Right ventricle myocardium inferior (tissue), 1 donor: ENCODE results near the gene ONECUT2. TPM values are rescaled to one million over a fixed set of nuclear protein-coding genes. Genes with fewer than 3 reads are reported as not detected.
A peak's percentile ranks its signal among the peaks of the same experiment; 100 is the strongest.
"Not testable (repeated sequence)": the region's sequence is repeated elsewhere in the genome, so short reads cannot be mapped to it uniquely, and the experiment has no call there.

Experiments
- ATAC-seq: fragments of 200-7000 bp; cut with Tn5 transposase; one replicate; pipeline ENCODE4 v1.9.1; 2020; ENCODE audit warnings: mild to moderate bottlenecking, moderate library complexity
- DNase-seq: peaks from one replicate; pipeline ENCODE4 v3.0.0; 2021; ENCODE audit errors: missing footprints
- intact Hi-C: fragments of 100-400 bp; cut with DNase I; formaldehyde crosslinking; loops from one replicate; pipeline ENCODE4 v1.11.0; 2022
- long read RNA-seq: library from polyadenylated mRNA; unstranded; transcript quantifications from one replicate; pipeline ENCODE4 v2.0.0, GENCODE V29; 2021
- total RNA-seq: library from RNA; stranded (reverse); fragmentation: NEBNext Ultra II Directional; extraction: Animal tissue kit (Norgen Biotek cat#: 25700); gene quantifications from one replicate; pipeline ENCODE4 v1.2.1, GENCODE V29; 2021
- donor health status: DM: no; HTN: yes; CAD: no; lungs with severe emphysema.

ONECUT2 gene
- 0.03 TPM for total RNA-seq
- long read RNA-seq = 0 reads

DNA sequence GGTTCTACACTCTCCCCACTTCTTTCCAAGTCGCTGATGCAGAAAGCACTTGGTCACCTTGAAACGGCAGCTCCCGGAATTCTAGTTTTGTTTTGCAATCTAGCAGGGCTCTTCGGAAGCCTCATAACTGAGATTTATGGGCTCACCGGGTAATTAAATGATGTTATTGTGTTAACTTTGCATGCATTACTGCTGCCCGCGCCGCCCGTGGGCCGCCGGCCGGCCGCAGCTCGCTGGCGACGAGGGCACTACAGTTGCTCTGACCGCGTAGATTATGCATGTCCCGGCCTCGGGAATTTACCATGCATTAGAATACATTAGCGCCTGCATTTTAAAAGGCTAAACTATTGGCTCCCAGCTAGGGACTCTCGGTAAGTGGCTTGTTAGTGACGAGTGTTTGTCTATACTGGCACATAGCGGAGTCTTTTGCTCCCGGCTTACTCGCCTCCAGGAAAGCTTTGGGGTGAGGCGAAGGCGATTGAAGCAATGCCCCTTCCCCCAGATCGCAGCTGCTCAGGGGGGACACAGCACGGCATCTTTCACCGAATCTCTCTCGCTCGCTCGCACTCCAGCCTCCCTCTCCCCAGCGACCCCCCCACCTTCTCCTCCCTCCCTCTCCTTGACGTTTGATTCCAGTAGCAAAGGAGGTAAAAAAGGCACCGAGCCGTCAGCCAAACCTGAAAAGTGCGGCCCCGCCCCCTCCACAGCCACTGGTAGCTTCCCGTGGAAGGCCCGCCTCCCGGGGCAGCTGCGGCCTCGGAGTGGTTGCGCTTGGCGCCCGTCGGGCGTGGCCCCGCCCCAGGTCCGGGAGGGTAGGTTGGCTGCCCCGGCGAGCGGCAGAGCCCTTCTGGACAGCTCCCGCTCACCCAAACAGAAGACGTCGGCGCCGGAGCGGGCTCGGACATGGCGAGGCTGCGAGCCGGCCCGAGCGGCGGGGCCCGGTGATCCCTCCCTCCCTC is at the start of gene ONECUT2:
Gene ONECUT2 (plus strand): TSS at position 839 of the 959 bp plus-strand sequence. CDS start 343 bp downstream, outside the sequence.
- DNase-seq (peak; percentile 93), ATAC-seq (peak; percentile 97)
- intact Hi-C loops = loop anchor here (5.0 kb wide), 1 partner anchor 688 kb away; no protein-coding TSS in a partner anchor

GRCh38 chr18:57389271-57389670 is 45.9 kb upstream of the ONECUT2 start:
- DNase-seq = no peak
- intact Hi-C loops = no loop called here
- ATAC-seq = no peak

DNA sequence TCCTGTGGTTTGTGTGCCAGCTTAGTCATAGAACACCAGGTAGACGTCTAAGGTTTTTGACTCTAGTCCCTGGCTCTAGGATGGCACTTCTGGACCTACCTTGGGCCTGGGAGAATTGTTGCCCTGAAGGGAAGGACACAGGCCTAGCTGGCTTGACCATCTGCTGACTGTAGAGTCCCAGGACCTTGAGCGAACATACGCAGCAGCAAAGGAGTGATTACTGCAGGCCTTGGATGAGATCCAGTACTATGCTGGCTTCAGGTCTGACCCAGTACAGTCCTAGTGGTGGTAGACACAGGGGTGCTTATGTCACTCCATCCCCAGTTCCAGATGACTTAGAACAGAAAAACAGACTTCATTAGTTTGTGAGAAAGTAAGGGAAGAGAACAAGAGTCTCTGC is 45.1 kb upstream of the ONECUT2 start:
- DNase-seq = no peak
- ATAC-seq = no peak
- intact Hi-C loops = no loop called here

DNA sequence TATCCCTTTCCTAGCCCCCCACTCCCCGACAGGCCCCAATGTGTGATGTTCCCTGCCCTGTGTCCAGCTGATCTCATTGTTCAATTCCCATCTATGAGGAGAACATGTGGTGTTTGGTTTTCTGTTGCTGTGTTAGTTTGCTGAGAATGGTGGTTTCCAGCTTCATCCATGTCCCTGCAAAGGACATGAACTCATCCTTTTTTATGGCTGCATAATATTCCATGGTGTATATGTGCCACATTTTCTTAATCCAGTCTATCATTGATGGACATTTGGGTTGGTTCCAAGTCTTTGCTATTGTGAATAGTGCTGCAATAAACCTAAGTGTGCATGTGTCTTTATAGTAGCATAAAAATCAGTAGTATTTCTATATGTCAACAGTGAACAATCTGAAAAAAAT is 40.4 kb upstream of the ONECUT2 start:
- DNase-seq, intact Hi-C loops, ATAC-seq: not testable (repeated sequence)

GRCh38 chr18:57396831-57397230 is 38.3 kb upstream of the ONECUT2 start:
- ATAC-seq, DNase-seq, intact Hi-C loops: not testable (repeated sequence)

GRCh38 chr18:57397440-57398132 is 37.6 kb upstream of the ONECUT2 start:
- no peak for DNase-seq
- no peak for ATAC-seq
- intact Hi-C loops = no loop called here

DNA sequence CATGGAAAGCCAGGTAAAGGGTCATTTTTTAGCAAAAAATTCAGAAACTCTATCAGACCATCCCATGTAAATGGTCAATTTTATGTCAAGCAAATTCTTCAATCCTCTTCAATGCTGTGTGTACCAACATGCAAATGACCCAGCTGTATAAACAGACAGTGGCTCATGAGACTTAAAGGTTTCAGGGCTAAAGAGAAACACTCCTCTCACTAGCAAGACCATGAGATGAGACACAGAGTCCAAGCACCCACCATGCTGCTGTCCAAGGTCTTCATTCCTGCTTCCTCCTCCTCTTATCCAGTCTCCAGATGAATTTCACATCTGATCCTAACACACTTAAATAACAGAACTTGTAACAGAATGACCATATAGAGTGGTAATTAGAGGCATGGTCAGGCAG is 30.8 kb upstream of the ONECUT2 start:
- ATAC-seq = no peak
- DNase-seq = no peak
- intact Hi-C loops = no loop called here

DNA sequence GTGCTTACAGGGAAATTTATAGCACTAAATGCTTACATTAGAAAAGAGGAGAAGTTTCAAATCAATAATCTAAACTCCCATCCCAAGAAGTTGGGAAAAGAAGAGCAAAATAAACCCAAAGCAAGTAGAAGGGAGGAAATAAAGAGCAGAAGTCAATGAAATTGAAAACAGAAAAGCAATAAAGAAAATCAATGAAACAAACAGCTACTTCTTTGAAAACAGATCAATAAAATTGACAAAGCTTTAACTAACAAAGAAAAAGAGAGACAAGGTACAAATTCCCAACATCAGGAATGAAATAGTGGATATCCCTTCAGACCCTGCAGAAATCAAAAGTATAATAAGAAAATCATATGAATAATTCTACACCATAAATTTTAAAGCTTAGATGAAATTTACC is 25.5 kb upstream of the ONECUT2 start:
- intact Hi-C loops = no loop called here
- ATAC-seq = no peak
- DNase-seq = no peak

- ATAC-seq = no peak
- intact Hi-C loops = no loop called here
- no peak for DNase-seq
These were observed 24.4 kb upstream of the ONECUT2 start for GRCh38 chr18:57410749-57411148.

DNA sequence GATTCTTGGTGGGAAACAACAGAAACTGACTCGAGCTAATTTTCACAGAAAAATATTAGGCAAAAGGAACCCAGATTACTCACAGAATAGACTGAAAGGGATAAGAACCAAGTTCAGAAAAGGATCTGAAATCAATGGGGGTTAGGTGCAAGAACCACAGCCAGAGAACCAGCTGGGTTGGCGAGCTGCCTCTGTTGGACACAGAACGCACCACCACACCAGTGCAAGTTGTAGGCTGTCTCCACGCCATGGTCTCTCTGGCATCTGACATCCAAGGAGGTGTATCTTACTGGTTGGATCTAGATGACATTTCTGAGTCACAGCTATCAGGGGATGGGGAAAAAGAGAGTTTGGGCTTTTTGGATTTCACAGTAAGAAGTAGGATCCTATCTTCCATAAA is 18.6 kb upstream of the ONECUT2 start:
- no peak for ATAC-seq
- DNase-seq = no peak
- intact Hi-C loops = no loop called here

- no peak for ATAC-seq
- intact Hi-C loops = no loop called here
- DNase-seq = no peak
These were observed 12.8 kb upstream of the ONECUT2 start for GRCh38 chr18:57422313-57422872.

DNA sequence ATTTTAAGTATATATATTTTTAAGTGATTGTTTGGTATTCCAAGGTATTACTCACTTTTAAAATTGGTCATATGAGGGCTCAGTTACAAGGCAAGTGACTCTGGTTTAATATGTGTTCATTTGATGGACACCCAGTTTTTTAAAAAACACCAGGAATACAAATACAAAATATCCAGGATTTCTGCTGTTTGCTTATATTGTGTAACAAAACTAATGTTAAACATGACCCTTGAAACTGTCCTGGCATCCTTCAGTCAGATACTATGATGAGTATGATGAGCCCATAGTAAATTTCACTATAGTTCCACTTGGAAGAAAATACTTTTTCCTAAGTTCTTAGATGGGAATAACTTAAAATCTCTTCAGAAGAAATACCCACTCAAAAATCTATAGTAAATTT is 11.4 kb upstream of the ONECUT2 start:
- intact Hi-C loops = no loop called here
- DNase-seq (no peak), ATAC-seq (no peak)

DNA sequence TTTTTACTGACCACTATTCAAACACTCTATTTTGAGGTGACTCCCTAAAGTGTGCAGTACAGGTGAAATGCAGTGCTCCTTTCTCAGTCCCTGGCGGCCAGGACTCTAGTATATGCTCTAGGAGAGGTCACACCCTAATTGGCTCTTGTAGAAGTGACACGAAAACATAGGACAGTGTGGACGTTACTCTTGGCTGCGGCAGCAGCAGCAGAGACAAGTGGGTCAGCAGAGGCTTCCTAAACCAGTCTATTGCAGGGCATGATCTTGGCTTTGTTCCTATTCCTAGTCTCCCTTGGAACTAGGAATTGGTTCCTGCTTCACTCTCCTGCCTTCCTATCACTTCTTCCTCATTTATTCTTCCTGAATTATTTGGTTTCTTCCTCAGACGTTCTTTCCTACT is 10.1 kb upstream of the ONECUT2 start:
- intact Hi-C loops = no loop called here
- DNase-seq (no peak), ATAC-seq (no peak)

GRCh38 chr18:57426187-57426586 is 9.0 kb upstream of the ONECUT2 start:
- DNase-seq (no peak), ATAC-seq (no peak)
- intact Hi-C loops = no loop called here

DNA sequence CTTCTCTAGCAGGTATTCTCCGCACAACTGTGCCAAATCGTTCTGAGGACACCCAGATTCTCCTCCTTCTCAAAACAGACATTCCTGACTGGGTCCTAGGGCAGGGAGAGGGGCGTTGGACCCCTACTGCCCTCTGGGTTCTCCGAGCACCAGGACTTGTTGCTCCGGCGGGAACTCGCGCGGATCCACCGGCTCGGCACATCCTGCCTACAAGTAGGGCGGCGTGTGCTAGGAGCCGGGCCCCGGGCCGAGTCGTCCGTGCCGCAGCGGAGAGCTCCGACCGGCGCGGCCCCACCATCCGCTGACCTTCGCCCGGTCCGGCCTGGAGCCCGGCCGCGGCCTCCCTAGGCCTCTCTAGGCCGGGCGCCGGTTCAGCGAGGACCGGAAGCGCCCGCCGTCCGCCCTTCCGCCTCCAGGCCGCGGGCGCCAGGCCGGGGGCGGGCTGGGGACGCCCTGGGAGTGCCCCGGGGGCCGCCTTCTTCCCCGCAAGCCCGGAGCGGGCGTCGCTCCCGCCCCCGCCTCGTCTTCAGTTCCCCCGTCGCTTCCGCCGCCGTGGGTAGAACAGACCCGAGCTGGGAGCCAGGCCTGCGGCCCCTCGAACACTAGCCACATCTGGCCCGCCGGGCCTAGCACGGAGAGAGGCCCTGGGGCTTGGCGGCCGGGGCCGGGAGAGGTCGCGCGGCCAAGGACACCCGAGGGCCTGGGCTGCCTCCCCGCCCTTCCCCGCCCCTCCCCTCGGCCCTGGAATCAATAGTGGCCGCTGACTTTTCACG is 7.6 kb upstream of the ONECUT2 start:
- ATAC-seq = no peak
- intact Hi-C loops = no loop called here
- no peak for DNase-seq

- ATAC-seq (no peak), DNase-seq (no peak)
- intact Hi-C loops = no loop called here
These were observed 6.7 kb upstream of the ONECUT2 start for GRCh38 chr18:57428221-57429150.

GRCh38 chr18:57429167-57430078 is 5.8 kb upstream of the ONECUT2 start:
- DNase-seq = no peak
- ATAC-seq = no peak
- intact Hi-C loops = no loop called here
